Astrocyte (in vitro differentiated cells and primary cell): ENCODE data around the gene ARPC2.

Experiments used
- CTCF ChIP-seq: IDR thresholded peaks from 2 replicates; pipeline ENCODE4 v1.5.1; 2011; ENCODE audit warnings: low read depth, mild to moderate bottlenecking, inconsistent platforms, low read length, moderate library complexity; ENCODE audit not compliant: insufficient read depth
- EZH2 ChIP-seq: IDR thresholded peaks from 2 replicates; pipeline ENCODE4 v1.6.1; 2012; ENCODE audit warnings: mild to moderate bottlenecking, low read length, inconsistent platforms; ENCODE audit not compliant: insufficient read depth

GRCh38 chr2:218229239-218229638, 12.2 kb downstream of the ARPC2 start:
- TF ChIP-seq CTCF, result no peak
- no peak for TF ChIP-seq EZH2
